SK-N-SH (cell line): ENCODE measurements around the gene HBA2. TPM values are rescaled to one million over a fixed set of nuclear protein-coding genes. Genes with fewer than 3 reads are reported as not detected.
"Not testable (repeated sequence)": the region's sequence is repeated elsewhere in the genome, so short reads cannot be mapped to it uniquely, and the experiment has no call there.

ENCODE experiments used
- CTCF ChIA-PET: fragments of 300-600, 350-600 bp; formaldehyde crosslinking; extraction: SDS; loops from one replicate; lab custom pipeline; 2021; lab: Yijun Ruan, JAX
- POLR2A ChIA-PET: fragments of 350-600 bp; sonication (Branson Sonifier 250); formaldehyde crosslinking; extraction: SDS; loops from one replicate; lab custom pipeline; 2020; ENCODE audit warnings: antibody characterized with exemption, inconsistent platforms; lab: Yijun Ruan, JAX
- DNase-seq: peaks from one replicate; pipeline ENCODE4 v3.0.0; 2012
- H2AFZ ChIP-seq: fragments of 200-600 bp; sonication (generic); 2 replicates; pipeline ENCODE4 v1.8.1; 2016; ENCODE audit warnings: antibody characterized with exemption, mild to moderate bottlenecking, low read depth
- H3F3A ChIP-seq: fragments of 200-600 bp; sonication (generic); replicated peaks from 2 replicates; pipeline ENCODE3; 2016; ENCODE audit warnings: antibody characterized with exemption, mild to moderate bottlenecking; ENCODE audit not compliant: insufficient read depth
- H3K27ac ChIP-seq, 2 experiments: fragments of 200-500 bp in 1 of 2; fragments of 200-600 bp in 1 of 2; sonication (Bioruptor generic) in 1 of 2; sonication (generic), shearing (Covaris generic) in 1 of 2; 2 replicates each; pipeline versions ENCODE4 v1.5.1 to v1.6.1; 2014 to 2016; ENCODE audit warnings: low read depth in 2 of 2, inconsistent platforms in 1 of 2, low read length in 1 of 2, mild to moderate bottlenecking in 1 of 2, mixed read lengths in 1 of 2
- H3K27me3 ChIP-seq: fragments of 200-600 bp; sonication (generic), shearing (Covaris generic); 2 replicates; pipeline ENCODE4 v1.6.1; 2016; ENCODE audit warnings: mixed run types; ENCODE audit not compliant: insufficient read depth
- H3K36me3 ChIP-seq, 2 experiments: fragments of 200-500 bp in 1 of 2; fragments of 200-600 bp in 1 of 2; sonication (Bioruptor generic) in 1 of 2; sonication (generic) in 1 of 2; replicated peaks in 1 of 2; 2 replicates each; pipeline versions ENCODE3 to v1.5.1; 2014 to 2016; ENCODE audit warnings: low read length in 1 of 2, mild to moderate bottlenecking in 1 of 2; ENCODE audit not compliant: insufficient read depth in 2 of 2, control insufficient read depth in 1 of 2
- H3K4me1 ChIP-seq, 2 experiments: fragments of 200-500 bp in 1 of 2; fragments of 200-600 bp in 1 of 2; sonication (Bioruptor generic) in 1 of 2; sonication (generic), shearing (Covaris generic) in 1 of 2; 2 replicates each; pipeline versions ENCODE4 v1.5.1 to v1.6.1; 2014 to 2016; ENCODE audit warnings: low read depth in 1 of 2, low read length in 1 of 2, mixed run types in 1 of 2; ENCODE audit not compliant: insufficient read depth in 2 of 2, control insufficient read depth in 1 of 2
- H3K4me2 ChIP-seq: fragments of 200-600 bp; sonication (generic), shearing (Covaris generic); 2 replicates; pipeline ENCODE4 v1.6.1; 2017; ENCODE audit warnings: mixed run types
- H3K4me3 ChIP-seq, 2 experiments: fragments of 200-500 bp in 1 of 2; fragments of 200-600 bp in 1 of 2; sonication (Bioruptor generic) in 1 of 2; sonication (generic), shearing (Covaris generic) in 1 of 2; 2 replicates each; pipeline versions ENCODE4 v1.5.1 to v1.8.1; 2014 to 2016; ENCODE audit warnings: low read depth in 2 of 2, inconsistent platforms in 1 of 2, low read length in 1 of 2, mild to moderate bottlenecking in 1 of 2, mixed read lengths in 1 of 2, moderate library complexity in 1 of 2
- H3K79me2 ChIP-seq: fragments of 200-600 bp; sonication (generic); 2 replicates; pipeline ENCODE4 v1.8.1; 2017; ENCODE audit warnings: mild to moderate bottlenecking; ENCODE audit not compliant: insufficient read depth
- H3K9ac ChIP-seq: fragments of 200-600 bp; sonication (generic); 2 replicates; pipeline ENCODE4 v1.6.1; 2017; ENCODE audit warnings: mixed run types
- H3K9me2 ChIP-seq: fragments of 200-600 bp; sonication (generic); 2 replicates; pipeline ENCODE4 v1.6.1; 2017; ENCODE audit warnings: mixed run types
- H3K9me3 ChIP-seq: fragments of 200-600 bp; sonication (generic); 2 replicates; pipeline ENCODE4 v1.6.1; 2017; ENCODE audit warnings: mixed run types, mild to moderate bottlenecking, moderate library complexity
- H4K20me1 ChIP-seq: fragments of 200-600 bp; sonication (generic); 2 replicates; pipeline ENCODE4 v1.6.1; 2017; ENCODE audit warnings: mild to moderate bottlenecking, mixed run types; ENCODE audit not compliant: insufficient read depth
- ELF1 ChIP-seq: IDR thresholded peaks from 2 replicates; pipeline ENCODE4 v1.4.0; 2012
- EP300 ChIP-seq, 2 experiments: IDR thresholded peaks; 2 replicates each; pipeline versions ENCODE4 v1.4.0 to v1.6.1; 2012; ENCODE audit warnings: borderline replicate concordance in 1 of 2, low read depth in 1 of 2, low read length in 1 of 2
- FOXJ3 ChIP-seq: sonication (generic); formaldehyde crosslinking; IDR thresholded peaks from 2 replicates; pipeline ENCODE4 v1.5.1; 2020; ENCODE audit warnings: mild to moderate bottlenecking, missing genetic modification reagents
- MXI1 ChIP-seq: IDR thresholded peaks from 2 replicates; pipeline ENCODE4 v1.6.1; 2012; ENCODE audit warnings: mild to moderate bottlenecking, low read depth, low read length, improper control_type of control experiment
- TCF12 ChIP-seq: IDR thresholded peaks from 2 replicates; pipeline ENCODE4 v1.4.0; 2012
- WGBS: methylation state at CpG from one replicate; pipeline ENCODE4 v1.1.6; 2017; ENCODE audit warnings: low lambda C conversion rate; 5-methylcytosine and 5-hydroxymethylcytosine counted together
- polyA plus RNA-seq, 3 experiments: library from polyadenylated mRNA; depleted of rRNA; stranded (reverse); fragments of >200 nt; gene quantifications; 2 replicates each; pipeline ENCODE4 v1.2.3, GENCODE V29; 2012
- small RNA-seq, 7 experiments: library from RNA; depleted of rRNA; stranded (forward); fragments of <200 nt; gene quantifications; one replicate each; pipeline ENCODE3, GENCODE V24; 2012

HBA2 gene
- polyA plus RNA-seq, 1 of the 3 experiments (the other 2 are of a cell fraction): not detected

DNA sequence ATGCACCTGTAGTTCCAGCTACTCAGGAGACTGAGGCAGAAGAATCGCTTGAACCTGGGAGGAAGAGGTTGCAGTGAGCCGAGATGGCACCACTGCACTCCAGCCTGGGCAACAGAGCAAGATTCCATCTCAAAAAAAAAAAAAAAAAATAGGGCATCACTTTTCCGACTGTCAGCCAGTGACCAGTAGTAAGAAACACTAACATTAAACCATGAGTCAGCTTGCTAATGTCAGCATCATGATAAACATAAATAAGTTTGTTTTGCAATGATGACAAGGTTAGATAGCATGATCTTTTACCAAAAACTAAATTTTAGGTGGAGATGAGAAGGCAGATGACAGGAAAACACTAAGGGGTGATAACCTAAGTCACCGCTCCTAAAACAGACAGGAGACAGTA lies 36.7 kb downstream of the HBA2 start:
- H3K27ac ChIP-seq, H3K4me1 ChIP-seq, H3K9me2 ChIP-seq, H3K27me3 ChIP-seq, POLR2A ChIA-PET, DNase-seq, H3K9ac ChIP-seq, H2AFZ ChIP-seq, H3K4me3 ChIP-seq, H3K9me3 ChIP-seq, H3K4me2 ChIP-seq: not testable (repeated sequence)
- WGBS: 96% methylated on average over 4 of the region's 4 CpGs
- Histone ChIP-seq H4K20me1 (peaks cover 60% of the 10 kb centered on the region), H3K36me3 (peaks cover 43 to 75% of the 10 kb centered on the region in 2 experiments), H3K79me2 (peaks cover 71% of the 10 kb centered on the region), H3F3A (peaks cover 12% of the 10 kb centered on the region)
- CTCF ChIA-PET: interaction anchor here (1.8 to 4.8 kb wide), 2 partner anchors 144 to 153 kb away, joined by 6 to 17 read pairs; no protein-coding TSS in a partner anchor

DNA sequence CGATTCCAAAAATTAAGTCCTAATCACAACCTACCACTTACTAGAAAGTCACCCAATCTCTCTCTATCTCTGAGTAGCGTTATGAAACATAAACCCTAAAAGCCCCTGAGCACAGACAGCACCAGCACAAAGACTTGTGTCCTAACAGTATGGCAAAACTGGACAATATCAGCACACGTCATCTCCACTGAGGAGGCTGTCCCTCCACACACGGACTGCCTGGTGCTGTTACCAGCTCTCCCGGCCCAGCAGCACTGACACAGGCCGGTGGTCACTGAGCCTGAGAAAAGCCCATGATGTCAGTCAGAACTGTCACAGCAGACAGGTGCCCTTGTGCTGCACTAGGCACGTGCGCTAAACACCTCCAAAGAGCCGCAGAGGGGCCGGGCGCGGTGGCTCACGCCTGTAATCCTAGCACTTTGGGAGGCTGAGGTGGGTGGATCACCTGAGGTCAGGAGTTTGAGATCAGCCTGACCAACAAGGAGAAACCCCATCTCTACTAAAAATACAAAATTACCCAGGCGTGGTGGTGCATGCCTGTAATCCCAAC lies 39.0 kb downstream of the HBA2 start:
- not testable (repeated sequence) for H3K4me2 ChIP-seq, H3K4me1 ChIP-seq, H3K9ac ChIP-seq, H2AFZ ChIP-seq, DNase-seq, H3K27ac ChIP-seq, H3F3A ChIP-seq, H3K9me2 ChIP-seq, H3K4me3 ChIP-seq, H3K27me3 ChIP-seq, H3K9me3 ChIP-seq
- WGBS: 95% methylated on average over 14 of the region's 14 CpGs
- peaks cover 21 to 73% of the 10 kb centered on the region in 2 experiments for H3K36me3 ChIP-seq
- H3K79me2 ChIP-seq: peaks cover 86% of the 10 kb centered on the region
- ChIA-PET POLR2A (interaction anchor here (1.0 kb wide), 1 partner anchor 17 kb away, joined by 3 read pairs; no protein-coding TSS in a partner anchor), CTCF (interaction anchor here (1.0 to 4.8 kb wide), 3 partner anchors 30 to 150 kb away, joined by 3 to 17 read pairs (median 3); no protein-coding TSS in a partner anchor)
- H4K20me1 ChIP-seq: peaks cover 81% of the 10 kb centered on the region

DNA sequence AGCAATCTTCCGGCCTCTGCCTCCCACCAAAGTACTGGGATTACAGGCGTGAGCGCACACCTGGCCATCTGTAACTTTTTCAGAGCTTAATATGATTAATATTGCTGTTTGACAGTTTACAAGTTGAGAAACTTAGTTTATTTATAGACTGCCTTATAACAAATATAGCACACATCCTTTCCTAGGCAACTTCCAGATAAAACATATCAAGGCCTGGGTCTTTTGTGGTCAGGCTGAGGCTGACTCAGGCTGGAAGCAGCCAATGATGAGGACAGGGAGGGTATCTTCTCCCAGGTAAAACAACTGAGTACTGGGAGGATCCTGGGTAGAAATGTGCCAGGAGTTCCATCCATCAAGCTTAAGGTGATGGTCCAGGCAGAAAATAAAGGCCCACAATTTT lies 40.3 kb downstream of the HBA2 start:
- Histone ChIP-seq H3K4me3 (no peak overlapping the region), H3K9me2 (no peaks in the 10 kb centered on the region), H2AFZ (no peak overlapping the region), H3K4me2 (no peak overlapping the region), H3K27ac (no peak overlapping the region), H3K79me2 (peaks cover 99% of the 10 kb centered on the region), H3K36me3 (peaks cover 19 to 80% of the 10 kb centered on the region in 2 experiments), H4K20me1 (peaks cover 92% of the 10 kb centered on the region), H3K9ac (no peak overlapping the region), H3K9me3 (no peaks in the 10 kb centered on the region), H3K27me3 (no peaks in the 10 kb centered on the region), H3F3A (peaks cover 6% of the 10 kb centered on the region), H3K4me1 (no peaks in the 10 kb centered on the region)
- POLR2A ChIA-PET: no interaction called here
- CTCF ChIA-PET: interaction anchor here (1.1 to 1.4 kb wide), 2 partner anchors 31 to 149 kb away, joined by 3 to 8 read pairs; no protein-coding TSS in a partner anchor
- 93% methylated on average over 3 of the region's 3 CpGs for WGBS
- TF ChIP-seq MXI1 (no peak), TCF12 (no peak)
- no peak for DNase-seq

DNA sequence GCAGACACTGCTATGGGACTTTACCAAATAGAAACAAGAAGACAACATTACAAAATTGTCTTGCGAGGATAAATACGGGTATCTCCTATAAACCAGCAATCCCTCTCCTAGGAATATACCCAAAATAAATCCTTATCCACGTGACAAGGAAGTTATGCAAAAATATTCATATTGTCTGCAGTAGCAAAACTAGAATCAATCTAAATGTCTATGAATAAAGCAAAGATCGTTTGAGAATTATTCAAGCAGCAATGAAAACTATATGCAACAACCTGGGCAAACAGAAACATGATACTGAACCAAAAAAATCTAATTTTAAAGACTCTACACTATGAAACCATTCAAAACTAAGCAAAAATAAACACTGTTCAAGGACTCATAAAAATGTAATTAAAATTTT lies 47.3 kb downstream of the HBA2 start:
- TF ChIP-seq MXI1 (no peak), EP300 (IDR thresholded peaks at IDR 0.05; ENCODE audit: borderline replicate concordance in 1 of 2, low read depth in 1 of 2, low read length in 1 of 2) (no peak), ELF1 (no peak), FOXJ3 (CRISPR knock-in tag) (no peak)
- TF ChIP-seq, all 33 proteins: peak for 0
- H3K27ac ChIP-seq: no peak overlapping the region
- no peaks in the 10 kb centered on the region for H3K9me2 ChIP-seq
- ChIA-PET POLR2A (no interaction called here), CTCF (no interaction called here)
- peaks cover 68% of the 10 kb centered on the region for H4K20me1 ChIP-seq
- H2AFZ ChIP-seq: no peak overlapping the region
- no peak for DNase-seq
- 85% methylated on average over 4 of the region's 4 CpGs for WGBS
- peaks cover 99% of the 10 kb centered on the region for H3K79me2 ChIP-seq
- H3K9ac ChIP-seq: no peak overlapping the region
- peaks cover 10% of the 10 kb centered on the region for H3F3A ChIP-seq
- H3K4me2 ChIP-seq: no peak overlapping the region
- no peaks in the 10 kb centered on the region for H3K27me3 ChIP-seq
- no peak overlapping the region for H3K4me3 ChIP-seq
- peaks cover 41 to 83% of the 10 kb centered on the region in 2 experiments for H3K36me3 ChIP-seq
- no peaks in the 10 kb centered on the region for H3K9me3 ChIP-seq
- H3K4me1 ChIP-seq: no peaks in the 10 kb centered on the region

Small RNA genes within 50 kb of the gene (small RNA-seq; reads per million reads assigned to genes)
- 0 reads per million in 7 experiments for gene RF00019

Other genes with a start within 250 kb of the HBA2 start
- 43.0 and 54.5 TPM in 2 replicates for gene POLR3K, start 119.3 kb upstream of the HBA2 start, polyA plus RNA-seq (2012; rRNA removed)
- gene SNRNP25, start 119.0 kb upstream of the HBA2 start, polyA plus RNA-seq (2012; rRNA removed): 61.9 and 73.4 TPM in 2 replicates
- 49.1 and 54.1 TPM in 2 replicates for gene RHBDF1, start 100.2 kb upstream of the HBA2 start, polyA plus RNA-seq (2012; rRNA removed)
- 93.3 and 98.3 TPM in 2 replicates for gene MPG, start 94.7 kb upstream of the HBA2 start, polyA plus RNA-seq (2012; rRNA removed)
- 6.7 and 22.2 TPM in 2 replicates for gene NPRL3, start 34.2 kb upstream of the HBA2 start, polyA plus RNA-seq (2012; rRNA removed)
- gene HBZ, start 20.2 kb upstream of the HBA2 start, polyA plus RNA-seq (2012; rRNA removed): not detected in 2 replicates
- not detected in 2 replicates for gene HBM, start 6.9 kb upstream of the HBA2 start, polyA plus RNA-seq (2012; rRNA removed)
- not detected in 2 replicates for gene HBA1, start 3.8 kb downstream of the HBA2 start, polyA plus RNA-seq (2012; rRNA removed)
- 2.7 and 5.2 TPM in 2 replicates for gene HBQ1, start 7.6 kb downstream of the HBA2 start, polyA plus RNA-seq (2012; rRNA removed)
- 97.7 and 105 TPM in 2 replicates for gene LUC7L, start 56.6 kb downstream of the HBA2 start, polyA plus RNA-seq (2012; rRNA removed)
- gene FAM234A, start 61.9 kb downstream of the HBA2 start, polyA plus RNA-seq (2012; rRNA removed): 91.3 and 126 TPM in 2 replicates
- 9.8 and 10.0 TPM in 2 replicates for gene RGS11, start 103.1 kb downstream of the HBA2 start, polyA plus RNA-seq (2012; rRNA removed)
- 4.8 and 4.9 TPM in 2 replicates for gene ARHGDIG, start 107.7 kb downstream of the HBA2 start, polyA plus RNA-seq (2012; rRNA removed)
- 1.7 and 2.5 TPM in 2 replicates for gene PDIA2, start 110.3 kb downstream of the HBA2 start, polyA plus RNA-seq (2012; rRNA removed)
- 12.5 and 19.9 TPM in 2 replicates for gene AXIN1, start 179.8 kb downstream of the HBA2 start, polyA plus RNA-seq (2012; rRNA removed)
- 266 and 320 TPM in 2 replicates for gene MRPL28, start 197.7 kb downstream of the HBA2 start, polyA plus RNA-seq (2012; rRNA removed)
- gene PGAP6, start 209.1 kb downstream of the HBA2 start, polyA plus RNA-seq (2012; rRNA removed): 133 and 166 TPM in 2 replicates
- 417 and 509 TPM in 2 replicates for gene NME4, start 224.3 kb downstream of the HBA2 start, polyA plus RNA-seq (2012; rRNA removed)
- gene DECR2, start 229.0 kb downstream of the HBA2 start, polyA plus RNA-seq (2012; rRNA removed): 53.0 and 56.6 TPM in 2 replicates